HG02884 (cell line): ENCODE results near the gene UBE2M.
"Not testable (repeated sequence)": the region's sequence is repeated elsewhere in the genome, so short reads cannot be mapped to it uniquely, and the experiment has no call there.

Experiments
- ATAC-seq: cut with Tn5 transposase; IDR thresholded peaks from one replicate; pipeline ENCODE4 v1.9.1; 2021; ENCODE audit warnings: mild to moderate bottlenecking, moderate library complexity; ENCODE audit not compliant: unreplicated experiment

The UBE2M gene

GRCh38 chr19:58513694-58514563 is 44.5 kb downstream of the UBE2M start:
- ATAC-seq: peak; percentile 77

GRCh38 chr19:58513213-58513693 is 45.2 kb downstream of the UBE2M start:
- no peak for ATAC-seq

- no peak for ATAC-seq
Observed at GRCh38 chr19:58511353-58512208, 46.8 kb downstream of the UBE2M start, which contains the start of gene SLC27A5. Gene SLC27A5, minus strand, starts transcription at chr19:58511992. Its CDS starts 37 bp downstream, at chr19:58511955.

- ATAC-seq: no peak
Observed at GRCh38 chr19:58510084-58510862, 48.1 kb downstream of the UBE2M start.

- ATAC-seq: no peak
Observed at GRCh38 chr19:58509731-58510083, 48.7 kb downstream of the UBE2M start.

GRCh38 chr19:58507602-58508223 is 50.7 kb downstream of the UBE2M start:
- not testable (repeated sequence) for ATAC-seq
